Tibial nerve (tissue), 4 donors: ENCODE data around the gene MYH6. TPM values are rescaled to one million over a fixed set of nuclear protein-coding genes. Genes with fewer than 3 reads are reported as not detected.

Experiments
- DNase-seq, 2 donors: peaks; one replicate each; pipeline ENCODE4 v3.0.0-alpha.2; 2019; ENCODE audit warnings: low spot score in 2 of 2
- H3K27ac ChIP-seq, 4 donors: fragments of 200-600 bp; sonication (generic) in 3 of 4; one replicate each; pipeline ENCODE4 v1.5.1; 2017 to 2019; ENCODE audit warnings: mild to moderate bottlenecking in 1 of 4
- H3K27me3 ChIP-seq, 2 donors: fragments of 200-600 bp; sonication (generic) in 1 of 2; one replicate each; pipeline versions ENCODE4 v1.5.1 to v1.6.0; 2017 to 2019
- H3K36me3 ChIP-seq, 3 donors: fragments of 200-600 bp; sonication (generic); one replicate each; pipeline ENCODE4 v1.5.1; 2018 to 2019
- H3K4me1 ChIP-seq, 4 donors: fragments of 200-600 bp; sonication (generic) in 3 of 4; one replicate each; pipeline ENCODE4 v1.5.1; 2017 to 2019
- H3K4me3 ChIP-seq, 4 donors: fragments of 200-600 bp; sonication (generic) in 3 of 4; one replicate each; pipeline ENCODE4 v1.5.1; 2017 to 2019; ENCODE audit warnings: mild to moderate bottlenecking in 1 of 4, moderate library complexity in 1 of 4
- H3K9me3 ChIP-seq, 4 donors: fragments of 200-600 bp; sonication (generic) in 3 of 4; one replicate each; pipeline ENCODE4 v1.5.1; 2017 to 2019
- EP300 ChIP-seq, 2 donors: sonication (generic); formaldehyde crosslinking; IDR thresholded peaks; one replicate each; pipeline ENCODE4 v1.6.1; 2017; ENCODE audit warnings: antibody characterized with exemption in 2 of 2, mild to moderate bottlenecking in 1 of 2
- POLR2A ChIP-seq, 2 donors: fragments of 450-650 bp; IDR thresholded peaks; one replicate each; pipeline ENCODE4 v1.6.1; 2017; ENCODE audit warnings: antibody characterized with exemption in 2 of 2, mild to moderate bottlenecking in 2 of 2, moderate library complexity in 2 of 2
- WGBS, 2 donors: methylation state at CpG; one replicate each; pipeline ENCODE4 v1.1.5; 2018; 5-methylcytosine and 5-hydroxymethylcytosine counted together
- total RNA-seq, 4 donors: library from RNA; depleted of rRNA; stranded (reverse); fragments of >200 nt; gene quantifications; one replicate each; pipeline ENCODE4 v1.1.0, GENCODE V29; 2016
- TF ChIP-seq, protein P1 (sequence below), 5 experiments: fragments of 200-600 bp in 3 of 5; fragments of 450-650 bp in 2 of 5; sonication (generic) in 3 of 5; IDR thresholded peaks; one replicate each; pipeline ENCODE4 v1.5.1; 2016 to 2019; ENCODE audit warnings: antibody characterized with exemption in 5 of 5, mild to moderate bottlenecking in 3 of 5, moderate library complexity in 2 of 5

MYH6 gene
- total RNA-seq, 4 donors from 2014 or later = 0.30 TPM; not detected in 3

DNA sequence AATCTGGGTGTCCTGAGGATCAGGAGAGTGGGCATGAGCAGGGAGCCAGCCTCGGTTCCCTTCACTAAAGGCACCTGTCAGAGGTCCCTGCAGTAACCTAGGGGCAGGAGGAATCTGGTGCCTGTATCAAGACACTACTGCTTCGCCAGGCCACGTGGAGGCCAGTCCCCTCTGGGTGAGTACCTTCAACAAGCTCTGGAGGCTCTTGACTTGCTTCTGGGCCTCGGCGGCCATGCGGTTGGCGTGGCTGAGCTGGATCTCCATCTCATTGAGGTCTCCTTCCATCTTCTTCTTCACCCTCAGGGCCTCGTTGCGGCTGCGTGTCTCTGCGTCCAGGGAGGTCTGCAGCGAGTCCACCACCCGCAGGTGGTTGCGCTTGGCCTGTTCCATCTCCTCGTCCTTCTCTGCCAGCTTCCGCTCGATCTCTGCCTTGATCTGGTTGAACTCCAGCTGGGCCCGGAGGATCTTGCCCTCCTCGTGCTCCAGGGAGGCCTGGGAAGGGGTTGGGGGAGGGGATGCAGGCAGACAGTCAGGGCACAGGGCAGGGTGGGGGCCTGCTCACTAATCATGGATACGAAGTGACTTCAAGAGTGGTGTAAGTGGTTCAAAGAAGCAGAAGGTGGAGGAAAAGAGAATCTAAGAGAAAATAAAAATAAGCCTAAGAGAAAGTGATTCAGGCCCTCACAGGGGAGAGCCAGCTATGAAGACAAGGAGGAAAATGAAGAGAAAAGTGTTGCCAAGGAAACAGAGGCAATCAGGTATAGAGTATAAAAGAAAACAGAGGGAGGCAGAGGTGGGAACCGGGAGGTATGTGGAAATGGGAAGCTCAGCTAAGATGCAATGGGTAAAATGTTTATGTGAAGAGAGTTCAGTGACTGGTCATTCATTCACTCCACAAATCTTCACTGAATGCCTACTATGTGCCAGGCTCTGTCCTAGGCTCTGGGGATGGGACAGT, 8.0 kb upstream of the MYH6 start:
- WGBS, 2 donors = 78 to 82% methylated on average over 21 of the region's 21 CpGs
- no peaks in the 10 kb centered on the region for H3K36me3 ChIP-seq

DNA sequence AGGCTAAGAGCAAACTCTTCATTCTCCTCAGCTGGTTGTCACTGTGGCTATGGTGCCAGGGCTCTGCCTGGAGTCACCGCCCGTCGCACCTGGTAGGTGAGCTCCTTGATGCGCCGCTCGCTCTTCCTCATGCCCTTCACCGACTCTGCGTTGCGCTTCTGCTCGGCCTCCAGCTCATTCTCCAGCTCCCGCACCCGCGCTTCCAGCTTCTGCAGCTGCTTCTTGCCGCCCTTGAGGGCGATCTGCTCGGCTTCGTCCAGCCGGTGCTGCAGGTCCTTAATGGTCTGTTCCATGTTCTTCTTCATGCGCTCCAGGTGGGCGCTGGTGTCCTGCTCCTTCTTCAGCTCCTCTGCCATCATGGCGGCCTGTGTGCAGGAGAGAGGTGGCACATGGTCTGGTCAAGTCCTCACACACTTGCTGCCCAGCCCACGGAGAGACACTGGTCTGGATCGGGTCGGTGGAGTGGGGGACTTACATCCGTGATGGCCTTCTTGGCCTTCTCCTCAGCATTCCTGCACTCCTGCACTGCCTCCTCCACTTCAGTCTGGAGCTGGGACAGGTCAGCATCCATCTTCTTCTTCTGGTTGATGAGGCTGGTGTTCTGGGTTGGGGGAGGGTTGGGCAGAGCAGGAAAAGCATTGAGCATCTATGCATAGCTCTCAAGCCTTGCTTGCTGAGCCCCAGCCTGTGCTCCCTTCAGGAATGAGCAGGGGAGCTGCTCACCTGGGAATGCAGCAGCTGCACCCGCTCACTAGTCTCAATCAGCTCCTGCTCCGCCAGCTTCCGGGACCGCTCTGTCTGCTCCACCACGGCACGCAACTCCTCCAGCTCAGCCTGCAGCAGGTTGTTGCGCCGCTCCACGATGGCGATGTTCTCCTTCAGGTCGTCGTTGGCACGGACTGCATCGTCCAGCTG, 7.1 kb upstream of the MYH6 start:
- WGBS, 2 donors = 93% methylated on average over 39 of the region's 39 CpGs
- Histone ChIP-seq H3K4me3 (no peak overlapping the region), H3K9me3 (no peaks in the 10 kb centered on the region), H3K4me1 (no peaks in the 10 kb centered on the region), H3K27ac (no peak overlapping the region), H3K36me3 (no peaks in the 10 kb centered on the region), H3K27me3 (no peaks in the 10 kb centered on the region)
- DNase-seq = no peak
- TF ChIP-seq, protein P1, sequence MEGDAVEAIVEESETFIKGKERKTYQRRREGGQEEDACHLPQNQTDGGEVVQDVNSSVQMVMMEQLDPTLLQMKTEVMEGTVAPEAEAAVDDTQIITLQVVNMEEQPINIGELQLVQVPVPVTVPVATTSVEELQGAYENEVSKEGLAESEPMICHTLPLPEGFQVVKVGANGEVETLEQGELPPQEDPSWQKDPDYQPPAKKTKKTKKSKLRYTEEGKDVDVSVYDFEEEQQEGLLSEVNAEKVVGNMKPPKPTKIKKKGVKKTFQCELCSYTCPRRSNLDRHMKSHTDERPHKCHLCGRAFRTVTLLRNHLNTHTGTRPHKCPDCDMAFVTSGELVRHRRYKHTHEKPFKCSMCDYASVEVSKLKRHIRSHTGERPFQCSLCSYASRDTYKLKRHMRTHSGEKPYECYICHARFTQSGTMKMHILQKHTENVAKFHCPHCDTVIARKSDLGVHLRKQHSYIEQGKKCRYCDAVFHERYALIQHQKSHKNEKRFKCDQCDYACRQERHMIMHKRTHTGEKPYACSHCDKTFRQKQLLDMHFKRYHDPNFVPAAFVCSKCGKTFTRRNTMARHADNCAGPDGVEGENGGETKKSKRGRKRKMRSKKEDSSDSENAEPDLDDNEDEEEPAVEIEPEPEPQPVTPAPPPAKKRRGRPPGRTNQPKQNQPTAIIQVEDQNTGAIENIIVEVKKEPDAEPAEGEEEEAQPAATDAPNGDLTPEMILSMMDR (IDR thresholded peaks at IDR 0.05) = no peak
- TF ChIP-seq EP300 (IDR thresholded peaks at IDR 0.05) = no peak

More for the DNA sequence above, 8.0 kb upstream of the MYH6 start:
- H3K27me3 ChIP-seq = no peaks in the 10 kb centered on the region
- H3K9me3 ChIP-seq = no peaks in the 10 kb centered on the region
- no peak for TF ChIP-seq POLR2A (IDR thresholded peaks at IDR 0.05)
- TF ChIP-seq EP300 (IDR thresholded peaks at IDR 0.05) = no peak
- TF ChIP-seq, protein P1 (IDR thresholded peaks at IDR 0.05) = no peak
- H3K4me1 ChIP-seq = no peaks in the 10 kb centered on the region
- no peak overlapping the region for H3K4me3 ChIP-seq
- DNase-seq = no peak
- no peak overlapping the region for H3K27ac ChIP-seq

DNA sequence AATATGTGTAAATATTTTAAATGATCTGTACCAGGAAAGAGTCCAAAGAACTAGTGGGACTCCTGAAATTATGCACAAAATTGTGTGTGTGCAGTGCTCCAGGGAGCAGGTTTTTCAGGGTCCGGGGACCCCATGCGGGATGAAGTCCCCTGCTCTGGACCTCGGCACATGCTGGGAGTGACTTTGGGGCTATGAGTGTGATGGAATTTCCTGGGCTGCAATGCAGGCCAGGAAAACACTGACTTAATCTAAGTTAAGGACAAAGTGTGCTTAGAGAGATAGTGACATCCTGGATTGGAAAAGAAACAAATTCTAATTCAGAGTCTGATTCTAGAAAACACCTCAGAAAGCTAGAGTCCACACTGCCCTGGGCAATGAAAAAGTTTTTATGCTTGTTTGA, 6.2 kb upstream of the MYH6 start:
- Histone ChIP-seq H3K36me3 (no peaks in the 10 kb centered on the region), H3K4me1 (no peaks in the 10 kb centered on the region), H3K4me3 (no peak overlapping the region), H3K27ac (no peak overlapping the region), H3K27me3 (no peaks in the 10 kb centered on the region), H3K9me3 (no peaks in the 10 kb centered on the region)
- WGBS, 2 donors = 38 to 51% methylated on average over 3 of the region's 3 CpGs
- TF ChIP-seq, protein P1 (IDR thresholded peaks at IDR 0.05) = no peak
- no peak for TF ChIP-seq EP300 (IDR thresholded peaks at IDR 0.05)
- no peak for TF ChIP-seq POLR2A (IDR thresholded peaks at IDR 0.05)
- DNase-seq = no peak

DNA sequence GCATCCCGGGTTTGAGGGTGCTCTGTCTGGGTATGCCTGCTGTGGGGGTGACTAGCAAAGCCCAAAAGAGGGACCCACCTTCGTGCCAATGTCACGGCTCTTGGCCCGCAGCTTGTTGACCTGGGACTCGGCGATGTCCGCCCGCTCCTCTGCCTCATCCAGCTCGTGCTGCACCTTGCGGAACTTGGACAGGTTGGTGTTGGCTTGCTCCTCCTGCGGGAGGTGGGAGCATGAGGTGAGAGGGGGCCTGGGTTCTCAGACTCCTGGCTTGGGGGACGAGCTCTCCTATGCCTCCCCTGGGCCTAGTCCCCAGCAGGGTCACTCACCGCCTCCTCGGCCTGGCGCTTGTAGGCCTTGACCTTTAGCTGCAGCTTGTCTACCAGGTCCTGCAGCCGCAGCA, 5.6 kb upstream of the MYH6 start:
- no peaks in the 10 kb centered on the region for H3K27me3 ChIP-seq
- no peak for TF ChIP-seq EP300 (IDR thresholded peaks at IDR 0.05)
- TF ChIP-seq POLR2A (IDR thresholded peaks at IDR 0.05) = no peak
- TF ChIP-seq, protein P1 (IDR thresholded peaks at IDR 0.05) = no peak
- H3K27ac ChIP-seq = no peak overlapping the region
- no peaks in the 10 kb centered on the region for H3K9me3 ChIP-seq
- no peaks in the 10 kb centered on the region for H3K4me1 ChIP-seq
- WGBS, 2 donors = 85 to 87% methylated on average over 15 of the region's 16 CpGs
- no peaks in the 10 kb centered on the region for H3K36me3 ChIP-seq
- DNase-seq = no peak
- H3K4me3 ChIP-seq = no peak overlapping the region
